ENCODE results near the gene C16orf46. TPM values are rescaled to one million over a fixed set of nuclear protein-coding genes. Genes with fewer than 3 reads are reported as not detected.

Gene C16orf46
- polyA plus RNA-seq, 3 donors, result 1.5 to 1.9 (median 1.7) TPM

DNA sequence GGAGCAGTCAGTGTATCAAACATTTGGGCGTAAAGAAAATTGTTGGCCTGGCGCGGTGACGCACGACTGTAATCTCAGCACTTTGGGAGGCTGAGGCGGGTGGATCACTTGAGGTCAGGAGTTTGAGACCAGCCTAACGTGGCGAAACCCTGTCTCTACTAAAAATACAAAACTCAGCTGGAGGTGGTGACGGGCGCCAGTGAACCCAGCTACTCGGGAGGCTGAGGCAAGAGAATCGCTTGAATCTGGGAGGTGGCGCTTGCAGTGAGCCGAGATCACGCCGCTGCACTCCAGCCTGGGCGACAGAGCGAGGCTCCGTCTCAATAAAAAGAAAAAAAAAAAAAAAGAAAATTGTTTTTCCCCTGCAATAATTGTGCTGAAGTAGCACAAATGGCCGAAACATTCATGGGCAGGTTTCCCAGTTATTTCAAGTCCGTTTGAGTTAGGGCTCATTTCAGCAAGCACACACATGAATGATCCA is 17.8 kb upstream of the C16orf46 start:
- DNase-seq (ENCODE audit: extremely low read depth in 1 of 11, low read depth in 9 of 11, low spot score in 4 of 11), result no peak

DNA sequence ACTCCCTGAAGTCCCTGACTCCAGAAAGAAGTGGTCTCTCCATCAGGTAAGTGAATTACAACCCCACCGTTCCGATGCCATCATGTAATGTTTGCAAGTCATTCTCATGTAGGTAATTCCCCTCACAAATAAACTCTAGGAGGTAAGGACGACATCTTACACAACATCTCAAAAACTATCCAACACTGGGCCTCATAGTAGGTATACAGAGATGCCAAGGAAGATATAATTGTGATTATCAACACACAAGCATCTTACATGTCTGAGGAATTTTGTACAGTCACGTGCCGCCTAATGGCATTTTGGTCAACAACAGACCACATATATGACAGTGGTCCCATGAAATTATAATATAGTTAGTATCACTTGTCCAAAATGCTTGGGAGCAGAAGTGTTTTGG is 11.8 kb upstream of the C16orf46 start:
- no peak for DNase-seq (ENCODE audit: extremely low read depth in 1 of 11, low read depth in 9 of 11, low spot score in 4 of 11)

GRCh38 chr16:81081014-81081413 is 4.0 kb upstream of the C16orf46 start:
- no peak for DNase-seq (ENCODE audit: extremely low read depth in 1 of 11, low read depth in 9 of 11, low spot score in 4 of 11)

DNA sequence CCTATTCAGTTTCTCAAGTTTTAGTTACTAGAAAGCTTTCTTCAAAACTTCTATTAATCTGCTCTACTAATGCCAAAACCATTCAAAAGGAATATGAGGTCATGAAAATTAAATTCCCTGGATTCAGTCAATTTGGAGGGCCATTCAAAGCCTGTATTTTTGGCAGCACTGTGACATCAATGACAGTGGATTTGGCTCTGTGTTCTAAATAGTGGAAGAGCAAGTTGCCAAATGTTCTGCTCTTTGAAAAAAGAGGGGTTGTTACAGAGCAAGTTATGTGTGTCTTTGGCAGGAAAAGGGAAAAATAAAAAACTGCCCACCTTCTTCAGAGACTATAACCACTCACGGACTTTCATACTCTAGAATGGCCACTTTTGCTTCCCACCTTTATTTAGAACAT is 3.2 kb upstream of the C16orf46 start:
- no peak for DNase-seq (ENCODE audit: extremely low read depth in 1 of 11, low read depth in 9 of 11, low spot score in 4 of 11)

- DNase-seq (ENCODE audit: extremely low read depth in 1 of 11, low read depth in 9 of 11, low spot score in 4 of 11), result peak in 7 of 11 donors; percentile 56 to 96 (median 74)
Measured at GRCh38 chr16:81076566-81077075, 417 bp downstream of the C16orf46 start.

DNA sequence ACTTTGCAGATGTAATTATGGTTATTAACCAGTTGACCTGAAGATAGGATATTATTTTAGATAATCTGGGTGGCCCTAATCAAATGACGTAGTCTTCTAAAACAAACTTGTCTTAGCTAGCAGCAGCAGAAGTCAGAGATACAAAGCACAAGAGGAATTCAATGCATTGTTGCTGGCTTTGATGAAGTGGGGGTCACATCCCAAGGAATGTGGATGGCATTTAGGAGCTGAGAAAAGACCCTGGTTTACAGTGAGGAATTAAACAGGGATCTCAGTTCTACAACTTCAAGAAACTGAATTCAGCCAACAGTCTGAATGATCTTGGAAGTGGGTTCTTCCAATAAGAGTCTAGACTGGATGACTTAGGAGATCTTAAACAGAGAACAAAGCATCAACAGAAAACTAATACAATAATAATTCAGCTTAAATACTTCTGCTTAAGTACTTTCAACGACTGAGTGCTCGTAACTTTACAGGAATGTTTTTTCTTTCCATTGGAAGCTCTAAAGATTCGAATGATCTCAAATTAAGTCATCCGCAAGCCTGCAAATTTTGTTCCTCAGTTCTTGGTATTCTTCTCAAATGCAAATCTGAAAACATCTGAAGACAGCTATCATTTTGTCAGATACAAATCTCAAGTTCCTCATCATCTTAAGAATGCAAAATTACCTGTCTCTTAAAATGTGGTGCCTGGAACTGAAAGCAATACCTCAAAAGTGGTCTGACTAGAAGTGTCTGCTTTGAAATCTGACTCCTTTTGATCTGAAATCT is 3.3 kb downstream of the C16orf46 start:
- no peak for DNase-seq (ENCODE audit: extremely low read depth in 1 of 11, low read depth in 9 of 11, low spot score in 4 of 11)

DNA sequence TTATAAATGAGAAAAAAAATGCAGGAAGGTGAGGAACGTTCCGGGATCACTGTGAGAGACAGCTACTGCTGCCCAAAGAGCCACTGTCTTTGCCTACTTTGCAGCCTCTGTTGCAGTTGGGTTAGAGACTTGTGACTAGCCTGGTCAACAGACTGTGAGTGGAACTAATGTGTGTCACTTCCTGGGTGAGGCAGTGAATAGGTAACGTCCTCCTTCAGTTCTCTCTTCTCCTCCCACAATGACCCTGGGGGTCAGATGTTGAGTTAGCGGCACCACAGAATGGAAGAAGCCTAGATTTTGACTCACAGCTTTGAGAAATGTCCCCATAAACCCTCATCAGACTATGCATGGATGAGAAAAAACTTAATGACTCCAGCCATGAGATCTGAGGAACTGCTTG is 5.2 kb downstream of the C16orf46 start:
- DNase-seq (ENCODE audit: extremely low read depth in 1 of 11, low read depth in 9 of 11, low spot score in 4 of 11), result no peak

- no peak for DNase-seq (ENCODE audit: extremely low read depth in 1 of 11, low read depth in 9 of 11, low spot score in 4 of 11)
Measured at GRCh38 chr16:81070979-81071378, 6.1 kb downstream of the C16orf46 start.

GRCh38 chr16:81069063-81069462 is 8.0 kb downstream of the C16orf46 start:
- DNase-seq (ENCODE audit: extremely low read depth in 1 of 11, low read depth in 9 of 11, low spot score in 4 of 11), result no peak

DNA sequence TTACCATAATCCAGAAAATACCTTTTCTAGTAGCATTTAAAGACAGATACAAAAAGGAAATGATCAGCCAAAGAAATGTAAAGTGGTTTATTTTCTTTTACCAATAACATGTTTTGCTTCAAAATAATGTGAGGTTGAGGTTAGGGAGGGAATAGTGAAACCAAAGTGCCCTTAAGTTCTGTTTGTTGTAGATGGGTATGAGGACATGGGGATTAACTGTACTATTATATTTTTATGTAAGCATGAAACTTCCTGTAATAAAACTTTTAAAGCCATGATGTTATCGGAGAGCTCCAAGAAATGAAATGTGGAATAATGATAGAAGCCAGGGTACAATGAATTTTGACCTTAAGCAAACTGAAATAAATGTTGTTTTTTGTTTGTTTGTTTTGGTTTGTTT is 9.9 kb downstream of the C16orf46 start:
- DNase-seq (ENCODE audit: extremely low read depth in 1 of 11, low read depth in 9 of 11, low spot score in 4 of 11), result no peak

DNA sequence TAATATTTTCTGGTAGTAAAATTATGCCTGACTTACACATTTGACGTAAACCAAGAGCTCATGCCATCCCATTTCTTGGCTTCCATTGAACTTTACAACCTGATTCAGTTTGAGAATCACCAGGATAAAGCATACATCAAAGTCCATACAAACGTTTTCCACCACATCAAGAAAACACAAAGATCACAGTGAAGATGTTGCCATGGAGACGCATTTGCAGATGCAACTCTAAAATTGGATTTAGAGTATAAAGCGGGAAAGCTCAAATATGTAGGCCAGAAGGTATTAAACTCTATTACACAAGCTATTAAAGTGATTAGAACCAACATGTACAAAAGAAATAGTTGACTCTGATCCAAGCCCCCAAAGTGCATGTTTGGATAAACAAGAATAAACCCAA is 10.4 kb downstream of the C16orf46 start:
- peak in 5 of 11 donors; percentile 16 to 30 (median 18) for DNase-seq (ENCODE audit: extremely low read depth in 1 of 11, low read depth in 9 of 11, low spot score in 4 of 11)

GRCh38 chr16:81061871-81062608 is 15.0 kb downstream of the C16orf46 start:
- DNase-seq (ENCODE audit: extremely low read depth in 1 of 11, low read depth in 9 of 11, low spot score in 4 of 11), result peak in 1 of 11 donors; percentile 16

DNA sequence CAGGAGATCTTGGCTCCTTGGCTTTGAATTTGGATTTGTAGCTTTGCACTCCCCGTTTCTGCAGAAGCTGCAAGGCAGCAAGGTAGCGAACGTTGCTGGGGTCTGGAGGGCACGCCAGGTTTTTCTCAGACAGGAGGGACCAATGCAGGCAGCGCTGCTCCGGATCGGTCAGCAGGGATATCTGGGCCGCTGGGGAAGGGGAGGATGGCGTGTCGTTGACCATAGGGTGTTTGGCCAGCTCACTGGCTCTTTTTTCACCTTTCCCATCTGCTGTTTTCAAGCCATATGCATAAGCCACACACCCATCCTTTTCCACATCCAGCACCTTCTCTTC is 15.8 kb downstream of the C16orf46 start:
- DNase-seq (ENCODE audit: extremely low read depth in 1 of 11, low read depth in 9 of 11, low spot score in 4 of 11), result no peak

- DNase-seq (ENCODE audit: extremely low read depth in 1 of 11, low read depth in 9 of 11, low spot score in 4 of 11), result no peak
Measured at GRCh38 chr16:81060576-81061306, 16.3 kb downstream of the C16orf46 start.

- DNase-seq (ENCODE audit: extremely low read depth in 1 of 11, low read depth in 9 of 11, low spot score in 4 of 11), result no peak
Measured at GRCh38 chr16:81053761-81054160, 23.3 kb downstream of the C16orf46 start.

GRCh38 chr16:81042821-81043220 is 34.2 kb downstream of the C16orf46 start:
- no peak for DNase-seq (ENCODE audit: extremely low read depth in 1 of 11, low read depth in 9 of 11, low spot score in 4 of 11)

DNA sequence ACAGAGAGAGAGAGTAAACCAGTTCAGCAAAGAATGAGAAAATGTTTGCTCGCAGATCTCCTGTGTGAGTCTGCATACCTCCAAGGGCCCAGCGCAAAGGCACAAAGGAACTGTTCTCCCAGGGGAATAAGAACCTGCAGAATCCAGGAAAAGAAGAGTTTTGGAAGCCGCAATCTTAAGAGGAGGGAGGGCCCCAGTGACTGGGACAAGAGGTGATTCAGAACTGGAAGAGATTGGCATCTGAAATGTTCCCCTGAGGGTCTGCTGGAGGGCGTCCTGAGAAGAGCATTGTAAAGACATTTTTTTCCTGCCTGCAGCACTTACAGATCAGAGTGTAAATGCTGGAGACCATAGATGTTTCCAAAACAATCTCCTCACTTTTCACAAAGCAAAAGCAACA is 35.3 kb downstream of the C16orf46 start:
- no peak for DNase-seq (ENCODE audit: extremely low read depth in 1 of 11, low read depth in 9 of 11, low spot score in 4 of 11)

DNA sequence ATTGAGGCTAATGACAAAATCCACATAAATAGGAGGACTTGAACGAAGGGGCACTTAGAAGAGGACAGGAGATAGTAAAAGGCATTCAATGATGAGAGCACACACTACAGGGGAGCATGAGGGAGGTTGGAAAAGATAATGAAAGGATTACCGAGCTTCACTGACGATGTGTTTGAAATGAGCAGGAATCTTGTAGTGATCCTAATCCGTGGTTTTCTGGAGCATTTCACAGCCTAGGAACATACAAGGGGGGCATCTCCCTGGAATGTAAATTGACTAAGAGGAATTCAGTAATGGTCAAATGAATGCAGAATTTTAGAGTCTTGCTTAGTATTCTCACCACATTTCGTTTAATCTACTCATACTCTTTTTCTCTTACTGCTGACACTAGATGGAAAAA is 36.2 kb downstream of the C16orf46 start:
- no peak for DNase-seq (ENCODE audit: extremely low read depth in 1 of 11, low read depth in 9 of 11, low spot score in 4 of 11)

- no peak for DNase-seq (ENCODE audit: extremely low read depth in 1 of 11, low read depth in 9 of 11, low spot score in 4 of 11)
Measured at GRCh38 chr16:81040131-81040530, 36.9 kb downstream of the C16orf46 start.
